Panc1 (cell line): Measurements from ENCODE around the gene KCNC4. TPM values are rescaled to one million over a fixed set of nuclear protein-coding genes. Genes with fewer than 3 reads are reported as not detected.

Experiments
- ATAC-seq: fragments of 200-7000 bp; cut with Tn5 transposase; 2 replicates; pipeline ENCODE4 v1.9.1; 2020; ENCODE audit warnings: mild to moderate bottlenecking, moderate library complexity
- BruUV-seq: library from RNA; stranded (reverse); fragments of 400-500 nt; replicated peaks from 2 replicates; lab custom pipeline; 2021; lab: Mats Ljungman, UMichigan
- CTCF ChIA-PET: fragments of 300-600 bp; sonication (Branson Sonifier 250); formaldehyde crosslinking; loops from one replicate; lab custom pipeline; 2022; ENCODE audit warnings: antibody characterized with exemption; lab: Charles Lee
- POLR2A ChIA-PET: fragments of 300-600 bp; sonication (Branson Sonifier 250); formaldehyde crosslinking; loops from one replicate; lab custom pipeline; 2022; ENCODE audit warnings: antibody characterized with exemption; lab: Charles Lee
- DNase-seq: peaks from one replicate; pipeline ENCODE4 v3.0.0-alpha.2; 2010; ENCODE audit warnings: low read depth, low spot score
- H3K27ac ChIP-seq: 2 replicates; pipeline ENCODE4 v1.5.1; 2011; ENCODE audit warnings: mild to moderate bottlenecking, low read length, inconsistent platforms
- H3K27me3 ChIP-seq: fragments of 200-500 bp; sonication (Bioruptor generic); 2 replicates; pipeline ENCODE4 v1.6.0; 2014; ENCODE audit warnings: low read length, inconsistent platforms; ENCODE audit not compliant: control insufficient read depth, insufficient read depth
- H3K36me3 ChIP-seq: fragments of 200-500 bp; sonication (Bioruptor generic); 2 replicates; pipeline ENCODE4 v1.5.1; 2014; ENCODE audit warnings: inconsistent platforms, mild to moderate bottlenecking, low read length, moderate library complexity; ENCODE audit not compliant: control insufficient read depth, insufficient read depth
- H3K4me1 ChIP-seq: 2 replicates; pipeline ENCODE4 v1.5.1; 2011; ENCODE audit warnings: inconsistent platforms, mild to moderate bottlenecking, low read length, moderate library complexity; ENCODE audit not compliant: control insufficient read depth, insufficient read depth
- H3K4me3 ChIP-seq, 2 experiments: 2 replicates each; pipeline ENCODE4 v1.5.1; 2011 to 2012; ENCODE audit warnings: low read depth in 2 of 2, low read length in 2 of 2, mild to moderate bottlenecking in 2 of 2, inconsistent platforms in 1 of 2, moderate library complexity in 1 of 2
- H3K9me3 ChIP-seq: fragments of 200-500 bp; sonication (Bioruptor generic); 2 replicates; pipeline ENCODE4 v1.5.1; 2014; ENCODE audit warnings: low read depth, mild to moderate bottlenecking, inconsistent platforms, low read length, moderate library complexity; ENCODE audit not compliant: control insufficient read depth, insufficient read depth
- POLR2AphosphoS5 ChIP-seq: IDR thresholded peaks from 2 replicates; pipeline ENCODE4 v1.6.1; 2012; ENCODE audit warnings: mild to moderate bottlenecking, low read depth, low read length, moderate library complexity
- REST ChIP-seq, 2 experiments: IDR thresholded peaks; 2 replicates each; pipeline ENCODE4 v1.6.1; 2011 to 2012; ENCODE audit warnings: low read depth in 2 of 2, control low read depth in 1 of 2, low read length in 1 of 2, mild to moderate bottlenecking in 1 of 2, moderate library complexity in 1 of 2; ENCODE audit not compliant: insufficient read depth in 1 of 2
- SIN3A ChIP-seq: IDR thresholded peaks from 2 replicates; pipeline ENCODE4 v1.6.1; 2012; ENCODE audit warnings: low read depth, mild to moderate bottlenecking, low read length, moderate library complexity, borderline replicate concordance; ENCODE audit not compliant: insufficient read depth
- TCF7L2 ChIP-seq: IDR thresholded peaks from 2 replicates; pipeline ENCODE4 v1.6.1; 2011; ENCODE audit warnings: mild to moderate bottlenecking, low read depth, low read length, inconsistent platforms
- in situ Hi-C: cut with HindIII; loops from 2 replicates; pipeline ENCODE4 v1.10.0; 2016; ENCODE audit warnings: low sequenced_read_pairs, low pct_unique_long_range_greater_than_20kb
- intact Hi-C: fragments of 100-400 bp; cut with micrococcal nuclease; formaldehyde crosslinking; loops from one replicate; pipeline ENCODE4 v1.10.0; 2022; ENCODE audit not compliant: unreplicated experiment
- total RNA-seq: library from RNA; stranded (reverse); gene quantifications from one replicate; pipeline ENCODE4 v1.2.1, GENCODE V29; 2021; ENCODE audit not compliant: unreplicated experiment
- TF ChIP-seq, protein P1 (sequence below): fragments of 450-650 bp; IDR thresholded peaks from 2 replicates; pipeline ENCODE4 v1.5.1; 2017; ENCODE audit warnings: mild to moderate bottlenecking

Gene KCNC4
- total RNA-seq, 1 experiment from 2014 or later, result 15.4 TPM

DNA sequence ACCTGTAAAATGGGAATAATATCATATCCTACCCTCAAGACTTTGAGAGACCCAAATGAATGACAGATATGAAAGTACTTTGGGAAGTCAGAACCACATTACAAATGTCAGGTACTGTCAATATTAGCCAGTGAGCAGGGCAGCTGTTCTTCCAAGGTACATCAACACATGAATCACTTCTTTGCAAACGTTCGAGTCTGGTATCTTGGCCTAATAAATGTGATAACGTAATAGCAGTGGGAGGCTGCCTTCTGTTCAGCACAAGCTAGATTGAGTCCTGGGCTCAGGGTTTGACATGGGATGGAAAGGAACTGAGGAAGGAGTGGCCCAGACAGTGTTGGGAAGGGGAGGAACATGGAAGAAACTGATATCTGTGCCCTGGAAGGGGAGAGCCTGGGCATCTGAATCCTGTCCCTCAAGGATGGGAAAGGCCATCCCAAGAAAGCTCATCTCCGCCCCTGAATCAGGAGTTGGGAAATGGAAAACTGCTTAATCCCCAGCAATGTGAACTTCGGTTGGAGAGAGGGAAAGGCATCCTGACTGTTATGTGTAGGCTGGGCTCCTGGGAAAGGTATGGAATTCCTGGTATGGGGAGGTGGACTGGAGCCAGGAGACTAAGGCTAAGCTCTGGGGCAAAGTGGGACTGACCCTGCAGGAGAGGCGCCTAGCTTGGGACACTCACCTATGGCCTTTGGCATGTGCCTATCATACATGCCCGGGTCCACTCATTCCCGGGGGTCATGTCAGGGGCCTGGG is 14.3 kb downstream of the KCNC4 start:
- Histone ChIP-seq H3K27me3 (no peaks in the 10 kb centered on the region), H3K9me3 (no peaks in the 10 kb centered on the region), H3K4me3 (no peak overlapping the region), H3K4me1 (peaks cover 10% of the 10 kb centered on the region), H3K27ac (peak overlapping the region; percentile 48; the same call in 1 of the 2 replicates), H3K36me3 (no peaks in the 10 kb centered on the region)
- no peak for DNase-seq
- ChIA-PET CTCF (no interaction called here), POLR2A (no interaction called here)
- intact Hi-C loops (no loop called here), in situ Hi-C loops (no loop called here)
- BruUV-seq, result no TSS peak
- TF ChIP-seq TCF7L2 (no peak), REST (IDR thresholded peaks at IDR 0.05; ENCODE audit: insufficient read depth in 1 of 2, low read depth in 2 of 2, low read length in 1 of 2) (no peak), SIN3A (no peak), POLR2AphosphoS5 (no peak)
- TF ChIP-seq, protein P1, sequence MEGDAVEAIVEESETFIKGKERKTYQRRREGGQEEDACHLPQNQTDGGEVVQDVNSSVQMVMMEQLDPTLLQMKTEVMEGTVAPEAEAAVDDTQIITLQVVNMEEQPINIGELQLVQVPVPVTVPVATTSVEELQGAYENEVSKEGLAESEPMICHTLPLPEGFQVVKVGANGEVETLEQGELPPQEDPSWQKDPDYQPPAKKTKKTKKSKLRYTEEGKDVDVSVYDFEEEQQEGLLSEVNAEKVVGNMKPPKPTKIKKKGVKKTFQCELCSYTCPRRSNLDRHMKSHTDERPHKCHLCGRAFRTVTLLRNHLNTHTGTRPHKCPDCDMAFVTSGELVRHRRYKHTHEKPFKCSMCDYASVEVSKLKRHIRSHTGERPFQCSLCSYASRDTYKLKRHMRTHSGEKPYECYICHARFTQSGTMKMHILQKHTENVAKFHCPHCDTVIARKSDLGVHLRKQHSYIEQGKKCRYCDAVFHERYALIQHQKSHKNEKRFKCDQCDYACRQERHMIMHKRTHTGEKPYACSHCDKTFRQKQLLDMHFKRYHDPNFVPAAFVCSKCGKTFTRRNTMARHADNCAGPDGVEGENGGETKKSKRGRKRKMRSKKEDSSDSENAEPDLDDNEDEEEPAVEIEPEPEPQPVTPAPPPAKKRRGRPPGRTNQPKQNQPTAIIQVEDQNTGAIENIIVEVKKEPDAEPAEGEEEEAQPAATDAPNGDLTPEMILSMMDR, result no peak
- no peak; the same call in 1 of the 2 replicates for ATAC-seq

DNA sequence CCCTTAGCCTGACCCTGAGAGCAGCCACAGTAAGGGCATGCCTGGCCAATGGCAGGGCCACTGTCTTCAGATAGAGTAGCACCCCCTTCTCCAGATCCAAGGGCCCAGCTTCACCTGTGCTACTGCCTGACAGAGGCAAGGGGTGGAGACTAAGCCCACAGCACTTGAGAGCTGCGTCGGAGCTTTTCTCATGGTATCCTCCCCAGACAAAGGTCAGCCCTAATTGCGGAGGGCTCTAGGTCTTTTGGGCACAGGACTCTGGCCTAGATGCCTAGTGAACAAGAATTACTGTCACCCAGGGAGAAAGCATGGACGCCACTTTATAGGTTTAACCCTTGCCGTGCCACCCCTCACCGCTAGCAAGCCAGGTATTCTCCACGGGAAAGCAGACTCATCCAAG is 15.1 kb downstream of the KCNC4 start:
- TF ChIP-seq, protein P1, result no peak
- TF ChIP-seq POLR2AphosphoS5 (no peak), TCF7L2 (no peak), REST (IDR thresholded peaks at IDR 0.05; ENCODE audit: insufficient read depth in 1 of 2, low read depth in 2 of 2, low read length in 1 of 2) (no peak), SIN3A (no peak)
- Histone ChIP-seq H3K9me3 (no peaks in the 10 kb centered on the region), H3K4me3 (no peak overlapping the region), H3K27me3 (no peaks in the 10 kb centered on the region), H3K36me3 (no peaks in the 10 kb centered on the region), H3K27ac (no peak overlapping the region), H3K4me1 (peaks cover 10% of the 10 kb centered on the region)
- ChIA-PET POLR2A (no interaction called here), CTCF (no interaction called here)
- in situ Hi-C loops, result no loop called here
- intact Hi-C loops, result no loop called here
- DNase-seq (no peak), ATAC-seq (0 out of 2 replicates have a peak, but pooled peaks have one; percentile 12)
- BruUV-seq, result no TSS peak
